ENCODE results near the gene PTPRZ1.

PTPRZ1 gene

DNA sequence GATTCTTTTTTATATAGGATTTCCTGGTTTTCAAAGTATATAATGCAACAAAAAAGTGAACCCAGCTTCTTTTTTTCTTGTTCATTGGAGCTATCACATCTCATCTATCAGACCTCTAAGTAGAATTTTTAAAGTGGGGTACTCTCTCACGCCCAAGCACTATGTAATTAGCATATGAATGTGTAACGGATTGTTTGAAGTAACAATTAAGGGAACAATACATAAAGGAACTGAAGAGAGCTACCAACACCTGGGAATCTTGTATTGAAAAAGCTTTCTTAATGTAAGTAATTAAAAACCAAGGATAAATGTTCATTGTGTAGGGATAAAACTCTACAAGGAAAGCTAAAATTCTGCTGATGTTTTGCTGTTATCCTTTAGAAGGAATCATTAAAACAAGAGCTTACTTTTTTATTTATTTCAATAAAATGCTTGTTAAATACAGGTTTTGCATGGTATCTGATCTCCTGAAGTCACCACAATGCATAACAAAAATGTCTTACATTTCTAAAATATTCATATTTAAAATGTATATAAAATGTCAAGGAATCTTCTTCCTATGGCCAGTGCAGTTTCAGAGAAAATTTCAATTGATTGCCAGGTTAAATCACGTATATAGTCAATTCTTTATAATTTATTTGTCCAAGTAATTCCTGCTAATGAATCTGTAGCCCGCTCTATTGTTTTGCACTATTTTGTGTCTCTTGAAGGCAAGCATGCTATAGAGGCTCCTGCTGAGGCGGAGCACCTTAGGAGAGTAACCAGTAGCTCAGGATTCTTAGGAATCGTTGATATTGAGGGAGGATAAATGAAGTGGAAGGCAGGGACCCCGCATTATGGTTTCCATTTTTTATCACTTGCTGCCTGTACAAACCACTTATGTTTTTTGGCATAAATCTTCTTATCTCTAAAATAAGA is 51.6 kb downstream of the PTPRZ1 start:
- no peak overlapping the region for H3K4me3 ChIP-seq (ENCODE audit: control insufficient read depth, low read depth, low read length)
- TF ChIP-seq, protein P1, sequence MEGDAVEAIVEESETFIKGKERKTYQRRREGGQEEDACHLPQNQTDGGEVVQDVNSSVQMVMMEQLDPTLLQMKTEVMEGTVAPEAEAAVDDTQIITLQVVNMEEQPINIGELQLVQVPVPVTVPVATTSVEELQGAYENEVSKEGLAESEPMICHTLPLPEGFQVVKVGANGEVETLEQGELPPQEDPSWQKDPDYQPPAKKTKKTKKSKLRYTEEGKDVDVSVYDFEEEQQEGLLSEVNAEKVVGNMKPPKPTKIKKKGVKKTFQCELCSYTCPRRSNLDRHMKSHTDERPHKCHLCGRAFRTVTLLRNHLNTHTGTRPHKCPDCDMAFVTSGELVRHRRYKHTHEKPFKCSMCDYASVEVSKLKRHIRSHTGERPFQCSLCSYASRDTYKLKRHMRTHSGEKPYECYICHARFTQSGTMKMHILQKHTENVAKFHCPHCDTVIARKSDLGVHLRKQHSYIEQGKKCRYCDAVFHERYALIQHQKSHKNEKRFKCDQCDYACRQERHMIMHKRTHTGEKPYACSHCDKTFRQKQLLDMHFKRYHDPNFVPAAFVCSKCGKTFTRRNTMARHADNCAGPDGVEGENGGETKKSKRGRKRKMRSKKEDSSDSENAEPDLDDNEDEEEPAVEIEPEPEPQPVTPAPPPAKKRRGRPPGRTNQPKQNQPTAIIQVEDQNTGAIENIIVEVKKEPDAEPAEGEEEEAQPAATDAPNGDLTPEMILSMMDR (conservative IDR thresholded peaks at IDR 0.05; ENCODE audit: control insufficient read depth, insufficient read depth, low read depth, low read length) = no peak
- DNase-seq (ENCODE audit: low read depth) = no peak

GRCh38 chr7:121931149-121931902 is 58.4 kb downstream of the PTPRZ1 start:
- TF ChIP-seq, protein P1 (conservative IDR thresholded peaks at IDR 0.05; ENCODE audit: control insufficient read depth, insufficient read depth, low read depth, low read length) = no peak
- H3K4me3 ChIP-seq (ENCODE audit: control insufficient read depth, low read depth, low read length) = no peak overlapping the region
- DNase-seq (ENCODE audit: low read depth) = no peak

DNA sequence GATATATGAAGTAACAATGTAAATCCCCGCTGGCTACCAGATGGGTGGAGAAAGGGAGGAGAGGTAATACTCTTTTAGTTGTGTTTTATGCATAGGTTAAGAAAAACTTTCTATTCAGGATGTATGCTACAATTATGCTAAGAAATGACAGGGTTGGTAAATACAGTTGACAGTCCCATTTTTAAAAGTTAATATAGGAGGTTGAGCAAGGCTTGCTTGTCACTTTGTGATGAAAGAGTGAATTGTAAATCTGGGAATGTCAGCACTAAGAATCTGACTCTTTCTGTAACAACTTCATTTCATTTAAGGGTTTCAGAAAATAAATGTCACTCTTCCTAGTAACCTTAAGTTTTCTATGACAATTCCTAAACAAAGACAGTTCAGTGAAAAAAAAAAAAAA is 59.8 kb downstream of the PTPRZ1 start:
- TF ChIP-seq, protein P1 (conservative IDR thresholded peaks at IDR 0.05; ENCODE audit: control insufficient read depth, insufficient read depth, low read depth, low read length) = no peak
- no peak for DNase-seq (ENCODE audit: low read depth)
- H3K4me3 ChIP-seq (ENCODE audit: control insufficient read depth, low read depth, low read length) = no peak overlapping the region

DNA sequence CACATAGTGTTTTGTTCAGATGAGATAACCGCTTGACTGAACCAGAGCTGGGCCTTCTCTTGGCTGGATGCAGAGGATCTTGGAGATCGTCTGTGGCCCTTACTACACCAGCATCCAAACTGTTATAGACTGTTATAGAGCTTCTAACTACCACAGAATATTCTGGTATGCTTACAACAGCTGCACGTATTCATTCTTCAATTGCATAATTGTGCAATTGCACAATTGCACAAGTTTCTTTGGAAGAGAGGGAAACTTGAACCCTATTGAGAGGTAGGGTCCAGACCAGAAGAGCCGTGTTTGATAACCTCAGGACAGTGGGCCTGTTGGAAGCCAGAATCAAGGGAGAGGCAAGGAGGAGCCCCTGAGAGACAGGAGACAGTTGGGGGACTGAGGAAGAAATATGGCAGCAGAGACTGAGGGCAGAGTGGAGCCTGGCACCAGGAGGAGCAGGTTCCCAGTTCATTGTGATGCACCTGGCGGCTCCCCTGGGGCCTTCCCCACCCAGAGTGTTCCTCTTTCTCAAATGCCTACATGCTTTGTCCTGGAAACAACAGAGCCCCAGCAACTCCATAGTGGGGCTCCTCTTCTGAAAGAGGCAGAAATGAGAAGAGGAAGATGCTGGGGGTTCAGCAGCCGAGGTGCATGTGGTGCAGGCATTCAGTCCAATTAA is 64.1 kb downstream of the PTPRZ1 start:
- DNase-seq (ENCODE audit: low read depth) = no peak
- TF ChIP-seq, protein P1 (conservative IDR thresholded peaks at IDR 0.05; ENCODE audit: control insufficient read depth, insufficient read depth, low read depth, low read length) = no peak

GRCh38 chr7:121938429-121938996 is 65.6 kb downstream of the PTPRZ1 start:
- no peak overlapping the region for H3K4me3 ChIP-seq (ENCODE audit: control insufficient read depth, low read depth, low read length)
- DNase-seq (ENCODE audit: low read depth) = no peak
- TF ChIP-seq, protein P1 (conservative IDR thresholded peaks at IDR 0.05; ENCODE audit: control insufficient read depth, insufficient read depth, low read depth, low read length) = no peak

More for the DNA sequence above, 64.1 kb downstream of the PTPRZ1 start:
- no peak overlapping the region for H3K4me3 ChIP-seq (ENCODE audit: control insufficient read depth, low read depth, low read length)

- TF ChIP-seq, protein P1 (conservative IDR thresholded peaks at IDR 0.05; ENCODE audit: control insufficient read depth, insufficient read depth, low read depth, low read length) = no peak
- no peak for DNase-seq (ENCODE audit: low read depth)
Observed at GRCh38 chr7:121940918-121941317, 68.0 kb downstream of the PTPRZ1 start.

More at GRCh38 chr7:121940918-121941317, 68.0 kb downstream of the PTPRZ1 start:
- H3K4me3 ChIP-seq (ENCODE audit: control insufficient read depth, low read depth, low read length) = no peak overlapping the region
